GM10248 (cell line): ENCODE measurements around the gene TARBP2.

Experiments
- CTCF ChIA-PET: fragments of 300-600 bp; sonication (Branson Sonifier 250); formaldehyde crosslinking; extraction: SDS; loops from one replicate; lab custom pipeline; 2021; ENCODE audit warnings: antibody characterized with exemption; lab: Yijun Ruan, JAX
- POLR2A ChIA-PET: fragments of 350-650 bp; sonication (Branson Sonifier 250); formaldehyde crosslinking; extraction: SDS; loops from one replicate; lab custom pipeline; 2020; ENCODE audit warnings: antibody characterized with exemption; lab: Yijun Ruan, JAX
- DNase-seq: peaks from one replicate; pipeline ENCODE4 v3.0.0; 2012; ENCODE audit errors: extremely low spot score
- TF ChIP-seq, protein P1 (sequence below): IDR thresholded peaks from 2 replicates; pipeline ENCODE4 v1.5.1; 2012; ENCODE audit warnings: mild to moderate bottlenecking, low read depth; ENCODE audit errors: extremely low read depth, missing control alignments, control extremely low read depth

TARBP2 gene

DNA sequence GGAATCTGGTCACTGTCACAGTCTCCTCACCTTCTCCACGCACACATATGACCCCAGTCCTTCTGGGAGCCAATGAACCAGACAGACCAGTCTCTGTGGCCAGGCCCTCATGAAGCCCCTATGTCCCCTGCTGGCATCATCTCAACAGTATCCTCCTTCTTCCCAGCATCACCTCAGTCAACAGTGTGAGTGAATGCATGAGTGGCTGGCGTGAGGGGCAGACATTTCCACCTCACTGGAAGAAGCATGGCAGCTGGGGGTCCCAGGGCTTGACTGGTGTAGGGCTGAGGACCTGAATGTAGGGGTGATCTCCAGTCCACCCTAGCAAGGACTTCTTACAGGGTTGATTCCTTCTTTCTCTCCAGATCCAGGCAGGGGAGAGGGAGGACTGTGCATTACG, 3.6 kb upstream of the TARBP2 start:
- ChIA-PET CTCF (interaction anchor here (0.7 to 5.8 kb wide), 5 partner anchors 13 to 145 kb away, joined by 3 to 43 read pairs (median 7); partner anchors contain the start of genes AMHR2 and NPFF), POLR2A (no interaction called here)
- no peak for DNase-seq
- TF ChIP-seq, protein P1, sequence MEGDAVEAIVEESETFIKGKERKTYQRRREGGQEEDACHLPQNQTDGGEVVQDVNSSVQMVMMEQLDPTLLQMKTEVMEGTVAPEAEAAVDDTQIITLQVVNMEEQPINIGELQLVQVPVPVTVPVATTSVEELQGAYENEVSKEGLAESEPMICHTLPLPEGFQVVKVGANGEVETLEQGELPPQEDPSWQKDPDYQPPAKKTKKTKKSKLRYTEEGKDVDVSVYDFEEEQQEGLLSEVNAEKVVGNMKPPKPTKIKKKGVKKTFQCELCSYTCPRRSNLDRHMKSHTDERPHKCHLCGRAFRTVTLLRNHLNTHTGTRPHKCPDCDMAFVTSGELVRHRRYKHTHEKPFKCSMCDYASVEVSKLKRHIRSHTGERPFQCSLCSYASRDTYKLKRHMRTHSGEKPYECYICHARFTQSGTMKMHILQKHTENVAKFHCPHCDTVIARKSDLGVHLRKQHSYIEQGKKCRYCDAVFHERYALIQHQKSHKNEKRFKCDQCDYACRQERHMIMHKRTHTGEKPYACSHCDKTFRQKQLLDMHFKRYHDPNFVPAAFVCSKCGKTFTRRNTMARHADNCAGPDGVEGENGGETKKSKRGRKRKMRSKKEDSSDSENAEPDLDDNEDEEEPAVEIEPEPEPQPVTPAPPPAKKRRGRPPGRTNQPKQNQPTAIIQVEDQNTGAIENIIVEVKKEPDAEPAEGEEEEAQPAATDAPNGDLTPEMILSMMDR, result no peak

DNA sequence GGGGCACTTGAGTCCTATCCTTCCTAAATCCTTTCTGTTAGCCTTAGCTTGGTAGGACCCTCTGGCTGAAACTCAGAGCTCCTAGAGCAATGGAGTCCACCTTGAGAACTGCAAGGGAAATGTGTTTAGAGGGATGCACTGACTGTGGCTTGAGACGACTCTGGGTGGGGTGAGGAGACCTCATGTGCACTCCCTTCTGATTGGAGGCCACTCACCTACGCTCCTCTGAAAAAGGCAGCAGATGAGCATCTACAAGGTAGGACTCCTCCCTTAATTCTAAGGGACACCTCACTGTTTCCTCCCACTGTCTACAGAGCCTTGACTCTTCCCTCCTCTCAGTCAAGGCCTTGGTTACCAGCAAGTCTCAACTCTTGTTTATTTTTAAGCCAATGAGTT, 2.9 kb upstream of the TARBP2 start:
- TF ChIP-seq, protein P1, result no peak
- ChIA-PET POLR2A (interaction anchor here (0.6 kb wide), 1 partner anchor 861 kb away, joined by 4 read pairs; no protein-coding TSS in a partner anchor), CTCF (interaction anchor here (0.7 to 5.8 kb wide), 6 partner anchors 9 to 146 kb away, joined by 3 to 43 read pairs (median 6); partner anchors contain the start of genes AMHR2 and NPFF)
- no peak for DNase-seq

DNA sequence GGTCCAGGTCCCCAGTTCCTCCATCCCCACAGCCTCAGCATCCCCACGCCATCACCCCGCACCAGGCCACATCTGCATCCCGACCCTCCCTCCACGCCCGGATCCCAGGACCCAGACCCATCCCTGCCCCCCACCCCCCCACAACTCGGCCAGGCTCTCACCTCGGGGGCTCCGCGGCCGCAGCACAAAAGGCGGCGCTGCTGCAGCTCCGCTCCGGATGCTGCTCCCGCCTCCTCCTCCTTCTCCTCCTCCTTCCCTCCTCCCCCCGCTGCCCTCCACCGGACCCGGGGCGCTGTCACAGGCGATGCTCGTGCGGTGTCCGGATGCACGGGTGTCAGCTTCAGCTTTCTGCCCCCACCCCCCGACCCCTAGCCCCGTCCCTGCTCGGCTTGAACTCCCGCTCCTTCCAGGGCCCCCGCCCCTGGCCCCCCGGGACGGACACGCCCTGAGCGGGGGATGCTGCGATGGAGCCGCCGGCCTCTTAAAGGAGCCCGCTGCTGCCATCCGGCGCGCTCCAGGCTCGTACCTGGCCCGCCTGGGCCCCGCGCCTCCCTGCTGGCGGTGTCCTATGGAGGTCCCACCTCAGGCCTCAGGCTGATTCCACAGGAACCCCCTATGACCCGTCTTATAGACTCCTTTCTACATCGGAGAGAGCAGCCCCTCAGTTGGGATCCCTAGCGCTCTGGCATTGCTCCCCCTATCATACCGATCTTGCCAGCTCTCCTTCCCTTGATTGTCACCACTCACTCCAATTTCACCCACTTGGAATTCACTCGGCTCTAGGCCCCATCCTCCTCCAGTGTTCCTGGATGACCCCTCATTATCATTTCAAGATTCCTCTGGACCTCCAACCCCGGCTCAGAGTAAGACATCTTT, 1.6 kb upstream of the TARBP2 start, which contains the start of gene MAP3K12:
MAP3K12 (minus strand) TSS at position 193 of the 876 bp plus-strand sequence. CDS start 12,067 bp downstream, outside the sequence.
- POLR2A ChIA-PET, result interaction anchor here (0.5 to 1.0 kb wide), 4 partner anchors 8 to 245 kb away, joined by 3 to 4 read pairs (median 3); no protein-coding TSS in a partner anchor
- CTCF ChIA-PET, result interaction anchor here (1.0 to 5.8 kb wide), 7 partner anchors 9 to 178 kb away, joined by 3 to 43 read pairs (median 7); partner anchors contain the start of genes AAAS and NPFF
- TF ChIP-seq, protein P1, result peak; percentile 21
- DNase-seq, result peak; percentile 58

DNA sequence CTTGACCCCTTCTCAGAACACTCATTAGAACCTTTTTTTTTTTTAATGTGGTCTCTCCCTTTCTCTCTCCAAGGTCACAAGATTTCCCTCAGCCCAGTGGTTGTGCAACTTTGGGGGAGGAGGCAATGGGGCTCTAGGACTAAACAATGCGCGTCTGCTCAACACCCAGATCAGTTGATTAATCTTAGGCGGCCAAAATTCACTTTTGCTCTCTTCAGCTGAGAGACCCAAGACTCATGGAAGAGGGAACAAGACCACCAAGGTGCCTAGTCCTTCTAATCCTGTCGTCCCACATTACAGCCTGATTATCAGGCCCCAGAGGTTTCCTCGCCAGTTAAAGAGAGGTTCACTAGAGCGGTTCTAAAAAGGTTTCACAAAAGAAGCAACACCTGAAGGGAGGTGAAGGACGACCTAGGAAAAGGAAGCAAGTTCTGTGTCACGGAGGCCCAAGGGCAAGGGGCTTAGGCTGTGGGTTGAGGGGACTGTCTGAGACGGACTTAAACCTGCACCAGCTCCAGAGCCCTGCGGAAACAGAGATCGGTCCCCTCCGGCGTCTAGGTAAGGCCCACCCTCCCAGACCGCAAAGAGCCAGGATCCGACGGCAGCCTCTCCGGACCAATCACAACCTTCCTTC, 824 bp upstream of the TARBP2 start:
- no peak for DNase-seq
- CTCF ChIA-PET, result interaction anchor here (0.7 to 5.8 kb wide), 15 partner anchors 9 to 434 kb away, joined by 3 to 43 read pairs (median 3); partner anchors contain the start of genes AAAS and NPFF
- TF ChIP-seq, protein P1, result no peak
- POLR2A ChIA-PET, result interaction anchor here (0.6 to 2.0 kb wide), 13 partner anchors 9 to 780 kb away, joined by 3 to 10 read pairs (median 4); partner anchors contain the start of genes AAAS, CBX5, EIF4B and HNRNPA1

DNA sequence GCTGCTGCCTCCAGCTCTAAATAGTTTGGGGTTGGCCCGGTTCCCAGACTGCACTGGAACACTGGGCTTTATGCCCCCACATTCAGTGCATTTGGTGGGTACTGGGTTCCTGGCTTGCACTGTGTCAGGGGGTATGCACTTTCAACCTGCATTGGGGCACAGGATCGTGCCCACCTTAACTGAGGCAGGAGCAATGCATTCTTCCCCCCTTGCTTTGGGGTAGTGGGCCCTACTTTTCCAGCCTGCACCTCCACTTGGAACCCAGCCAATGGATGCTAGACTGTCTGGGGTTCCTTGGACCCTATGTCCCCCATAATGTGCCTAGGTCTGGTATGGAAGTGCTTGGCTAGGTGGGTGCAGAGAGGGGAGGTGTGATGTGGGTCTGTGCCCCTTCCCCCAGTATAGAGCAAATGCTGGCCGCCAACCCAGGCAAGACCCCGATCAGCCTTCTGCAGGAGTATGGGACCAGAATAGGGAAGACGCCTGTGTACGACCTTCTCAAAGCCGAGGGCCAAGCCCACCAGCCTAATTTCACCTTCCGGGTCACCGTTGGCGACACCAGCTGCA, 615 bp downstream of the TARBP2 start:
- TF ChIP-seq, protein P1, result no peak
- POLR2A ChIA-PET, result interaction anchor here (0.5 to 2.0 kb wide), 11 partner anchors 8 to 779 kb away, joined by 3 to 10 read pairs (median 3); partner anchors contain the start of genes AAAS, CBX5, HNRNPA1 and SP1
- no peak for DNase-seq
- CTCF ChIA-PET, result interaction anchor here (0.6 to 5.8 kb wide), 15 partner anchors 9 to 454 kb away, joined by 3 to 43 read pairs (median 3); partner anchors contain the start of genes AAAS, ATP5MC2 and NPFF
